A549 (cell line): ENCODE measurements around the gene AGXT. TPM values are rescaled to one million over a fixed set of nuclear protein-coding genes. Genes with fewer than 3 reads are reported as not detected.

Experiments
- ATAC-seq, 2 experiments: fragments of 200-7000 bp in 1 of 2; fragments of >200 bp in 1 of 2; cut with Nextera tagmentation in 1 of 2; cut with Tn5 transposase in 1 of 2; 3 replicates each; pipeline versions ENCODE4 v1.8.0 to v1.9.1; 2018 to 2020; ENCODE audit warnings: mild to moderate bottlenecking in 1 of 2, moderate library complexity in 1 of 2
- CTCF ChIA-PET: fragments of 300-600 bp; sonication (Branson Sonifier 250); formaldehyde crosslinking; extraction: SDS; loops from one replicate; lab custom pipeline; 2021; ENCODE audit warnings: antibody characterized with exemption, inconsistent platforms; lab: Yijun Ruan, JAX
- POLR2A ChIA-PET: fragments of 350-600 bp; formaldehyde crosslinking; extraction: SDS; loops from one replicate; lab custom pipeline; 2021; ENCODE audit warnings: antibody characterized with exemption, inconsistent platforms; lab: Yijun Ruan, JAX
- DNase-seq, 2 experiments: peaks; one replicate each; pipeline versions ENCODE4 v3.0.0 to v3.0.0-alpha.2; 2011 to 2016; ENCODE audit warnings: low read depth in 1 of 2, low spot score in 1 of 2
- FAIRE-seq: peaks from 2 replicates; lab custom pipeline; 2011; peaks lifted over from hg19 to GRCh38; lab: Jason Lieb, UNC
- H3K27ac ChIP-seq, 2 experiments: fragments of >200 bp; sonication (Bioruptor Twin); formaldehyde crosslinking; 3 replicates each; pipeline ENCODE4 v1.5.1; 2016 to 2017
- H3K4me1 ChIP-seq: fragments of >200 bp; sonication (Bioruptor Twin); formaldehyde crosslinking; 3 replicates; pipeline ENCODE4 v1.6.1; 2016
- H3K4me2 ChIP-seq: fragments of >200 bp; sonication (Bioruptor Twin); formaldehyde crosslinking; 3 replicates; pipeline ENCODE4 v1.6.1; 2016
- H3K4me3 ChIP-seq: fragments of >200 bp; sonication (Bioruptor Twin); formaldehyde crosslinking; 3 replicates; pipeline ENCODE4 v1.5.1; 2016
- H3K9me3 ChIP-seq: fragments of >200 bp; sonication (Bioruptor Twin); formaldehyde crosslinking; 3 replicates; pipeline ENCODE4 v1.6.1; 2016
- ATOH8 ChIP-seq: fragments of 250-450 bp; sonication (Bioruptor Pico); IDR thresholded peaks from 2 replicates; pipeline ENCODE4 v1.5.0; 2020; ENCODE audit warnings: low read depth, mild to moderate bottlenecking, moderate library complexity
- BHLHE40 ChIP-seq: IDR thresholded peaks from 2 replicates; pipeline ENCODE4 v1.6.1; 2012; ENCODE audit warnings: low read depth, low read length, inconsistent platforms
- CBX2 ChIP-seq: fragments of 200-600 bp; sonication (generic); IDR thresholded peaks from 2 replicates; pipeline ENCODE4 v1.6.1; 2016; ENCODE audit warnings: low read depth, mild to moderate bottlenecking, borderline replicate concordance
- CBX8 ChIP-seq: fragments of 200-600 bp; sonication (generic); IDR thresholded peaks from 2 replicates; pipeline ENCODE4 v1.6.1; 2016
- CEBPB ChIP-seq, 2 experiments: fragments of >200 bp in 1 of 2; sonication (Bioruptor Twin) in 1 of 2; formaldehyde crosslinking in 1 of 2; IDR thresholded peaks; 2 replicates each; pipeline ENCODE4 v1.6.1; 2012 to 2016
- CHD2 ChIP-seq: fragments of 150-350 bp; IDR thresholded peaks from 2 replicates; pipeline ENCODE4 v1.6.1; 2014; ENCODE audit warnings: low read length; ENCODE audit not compliant: partially characterized antibody
- E2F6 ChIP-seq: IDR thresholded peaks from 2 replicates; pipeline ENCODE4 v1.6.1; 2012; ENCODE audit warnings: low read depth, borderline replicate concordance
- EHMT2 ChIP-seq: fragments of 200-600 bp; sonication (generic); IDR thresholded peaks from 2 replicates; pipeline ENCODE4 v1.6.1; 2016; ENCODE audit warnings: antibody characterized with exemption, low read depth, mild to moderate bottlenecking, moderate library complexity
- ELK1 ChIP-seq: fragments of 150-350 bp; IDR thresholded peaks from 2 replicates; pipeline ENCODE4 v1.6.1; 2014; ENCODE audit warnings: low read depth, mild to moderate bottlenecking, low read length
- EP300 ChIP-seq, 2 experiments: fragments of >200 bp; sonication (Bioruptor Twin); formaldehyde crosslinking; IDR thresholded peaks; 2 replicates in 1 of 2; 3 replicates in 1 of 2; pipeline ENCODE4 v1.6.1; 2016 to 2017
- ESRRA ChIP-seq: fragments of 150-350 bp; IDR thresholded peaks from 2 replicates; pipeline ENCODE4 v1.6.1; 2014; ENCODE audit warnings: mild to moderate bottlenecking, low read length, borderline replicate concordance
- FOSB ChIP-seq: fragments of 250-450 bp; sonication (Bioruptor Pico); IDR thresholded peaks from 2 replicates; pipeline ENCODE4 v1.5.0; 2020; ENCODE audit warnings: mild to moderate bottlenecking, moderate library complexity
- HDAC2 ChIP-seq: fragments of 200-600 bp; sonication (generic); IDR thresholded peaks from 2 replicates; pipeline ENCODE4 v1.6.1; 2016
- HOXB5 ChIP-seq: fragments of 250-450 bp; sonication (Bioruptor Pico); IDR thresholded peaks from 2 replicates; pipeline ENCODE4 v1.5.0; 2020; ENCODE audit warnings: mild to moderate bottlenecking, moderate library complexity
- MAFK ChIP-seq: fragments of 450-650 bp; IDR thresholded peaks from 2 replicates; pipeline ENCODE4 v1.6.1; 2014; ENCODE audit not compliant: partially characterized antibody
- MAX ChIP-seq: IDR thresholded peaks from 2 replicates; pipeline ENCODE4 v1.6.1; 2012
- NFE2L2 ChIP-seq: fragments of 150-350 bp; conservative IDR thresholded peaks from 2 replicates; pipeline ENCODE4 v1.6.1; 2014; ENCODE audit warnings: low read length
- NR3C1 ChIP-seq: fragments of >200 bp; sonication (Bioruptor Twin); formaldehyde crosslinking; IDR thresholded peaks from 3 replicates; pipeline ENCODE4 v1.6.1; 2017
- POLR2A ChIP-seq: IDR thresholded peaks from 2 replicates; pipeline ENCODE4 v1.6.1; 2012; ENCODE audit warnings: mild to moderate bottlenecking, low read length
- RARB ChIP-seq: fragments of 250-450 bp; sonication (Bioruptor Pico); IDR thresholded peaks from 2 replicates; pipeline ENCODE4 v1.8.0; 2021; ENCODE audit warnings: mild to moderate bottlenecking, moderate library complexity
- RFX5 ChIP-seq: fragments of 450-650 bp; IDR thresholded peaks from 2 replicates; pipeline ENCODE4 v1.7.1; 2014; ENCODE audit warnings: antibody characterized with exemption, mild to moderate bottlenecking, moderate library complexity
- RNF2 ChIP-seq: fragments of 200-600 bp; sonication (generic); IDR thresholded peaks from 2 replicates; pipeline ENCODE4 v1.6.1; 2016; ENCODE audit warnings: low read depth, mild to moderate bottlenecking, antibody characterized with exemption, moderate library complexity, borderline replicate concordance
- SMC3 ChIP-seq: fragments of >200 bp; sonication (Bioruptor Twin); formaldehyde crosslinking; IDR thresholded peaks from 3 replicates; pipeline ENCODE4 v1.6.1; 2018; ENCODE audit warnings: inconsistent platforms
- SREBF2 ChIP-seq: fragments of 450-650 bp; IDR thresholded peaks from 2 replicates; pipeline ENCODE4 v1.6.1; 2014; ENCODE audit warnings: mild to moderate bottlenecking, moderate library complexity
- ZC3H11A ChIP-seq: fragments of 450-650 bp; IDR thresholded peaks from 2 replicates; pipeline ENCODE4 v1.6.1; 2014; ENCODE audit warnings: antibody characterized with exemption, mild to moderate bottlenecking
- ZFP36 ChIP-seq: fragments of 450-650 bp; IDR thresholded peaks from 2 replicates; pipeline ENCODE4 v1.6.1; 2014; ENCODE audit warnings: borderline replicate concordance; ENCODE audit not compliant: partially characterized antibody
- ZNF302 ChIP-seq: fragments of 250-450 bp; sonication (Bioruptor Pico); IDR thresholded peaks from 2 replicates; pipeline ENCODE4 v1.9.0; 2021; ENCODE audit warnings: inconsistent platforms, mild to moderate bottlenecking, moderate library complexity
- ZSCAN20 ChIP-seq: fragments of 250-450 bp; sonication (Bioruptor Pico); IDR thresholded peaks from 2 replicates; pipeline ENCODE4 v1.8.0; 2022; ENCODE audit warnings: mild to moderate bottlenecking, moderate library complexity
- WGBS: methylation state at CpG from one replicate; pipeline ENCODE4 v1.1.6; 2017; ENCODE audit errors: missing lambda C conversion rate; 5-methylcytosine and 5-hydroxymethylcytosine counted together
- polyA plus RNA-seq, 4 experiments: library from polyadenylated mRNA; depleted of rRNA in 3 of 4; stranded (reverse); fragments of >200 nt; fragmentation: RNase III in 1 of 4; extraction: RNeasy Plus Mini Kit Qiagen cat#74134 plus additional on column Dnase treatment in 1 of 4; gene quantifications; 2 replicates in 3 of 4; 3 replicates in 1 of 4; pipeline ENCODE4 v1.2.3, GENCODE V29; 2011 to 2017
- TF ChIP-seq, protein P1 (sequence below): fragments of 450-650 bp; IDR thresholded peaks from 2 replicates; pipeline ENCODE4 v1.6.1; 2014; ENCODE audit warnings: antibody characterized with exemption
- TF ChIP-seq, protein P2 (sequence below): fragments of >200 bp; sonication (Bioruptor Twin); formaldehyde crosslinking; IDR thresholded peaks from 3 replicates; pipeline ENCODE4 v1.6.1; 2016

AGXT gene
- polyA plus RNA-seq, 2 of the 4 experiments (the other 2 are of a cell fraction), result not detected

GRCh38 chr2:240884745-240885144, 16.1 kb downstream of the AGXT start:
- FAIRE-seq (no peak), ATAC-seq (no peak), DNase-seq (no peak)
- Histone ChIP-seq H3K27ac (no peak overlapping the region), H3K4me3 (no peak overlapping the region), H3K9me3 (no peaks in the 10 kb centered on the region), H3K4me1 (no peaks in the 10 kb centered on the region), H3K4me2 (no peak overlapping the region)
- ChIA-PET POLR2A (no interaction called here), CTCF (no interaction called here)
- 29% methylated on average over 3 of the region's 3 CpGs for WGBS
- TF ChIP-seq ZNF302 (CRISPR knock-in tag) (no peak), SMC3 (no peak), CBX2 (no peak), EP300 (IDR thresholded peaks at IDR 0.05) (no peak), RFX5 (no peak), CHD2 (no peak), RNF2 (no peak), MAX (no peak), ZFP36 (no peak), SREBF2 (no peak), HOXB5 (no peak), HDAC2 (no peak), FOSB (CRISPR knock-in tag) (no peak)
- TF ChIP-seq, protein P1, sequence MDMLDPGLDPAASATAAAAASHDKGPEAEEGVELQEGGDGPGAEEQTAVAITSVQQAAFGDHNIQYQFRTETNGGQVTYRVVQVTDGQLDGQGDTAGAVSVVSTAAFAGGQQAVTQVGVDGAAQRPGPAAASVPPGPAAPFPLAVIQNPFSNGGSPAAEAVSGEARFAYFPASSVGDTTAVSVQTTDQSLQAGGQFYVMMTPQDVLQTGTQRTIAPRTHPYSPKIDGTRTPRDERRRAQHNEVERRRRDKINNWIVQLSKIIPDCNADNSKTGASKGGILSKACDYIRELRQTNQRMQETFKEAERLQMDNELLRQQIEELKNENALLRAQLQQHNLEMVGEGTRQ, result no peak

DNA sequence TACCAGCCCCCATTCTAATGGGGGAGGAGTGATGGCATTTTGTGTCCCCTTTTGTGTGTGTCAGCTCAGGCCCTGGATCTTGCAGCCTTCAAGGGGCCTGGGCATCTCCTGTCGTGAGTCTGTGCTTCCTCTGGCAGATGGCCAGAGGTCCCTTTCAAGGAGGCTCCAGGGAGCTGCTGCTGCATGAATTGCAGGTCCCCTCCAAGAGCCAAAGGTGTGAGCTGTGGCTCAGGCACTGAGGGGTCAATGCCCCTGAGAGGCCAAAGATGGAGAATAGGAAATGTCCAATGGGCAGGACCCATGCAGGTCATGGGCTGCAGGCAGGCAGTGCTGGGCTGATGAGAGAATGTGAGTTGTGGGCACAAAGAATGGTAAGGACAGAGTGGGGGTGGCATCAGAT, 16.9 kb downstream of the AGXT start:
- Histone ChIP-seq H3K4me2 (no peak overlapping the region), H3K27ac (no peak overlapping the region), H3K9me3 (no peaks in the 10 kb centered on the region), H3K4me1 (no peaks in the 10 kb centered on the region), H3K4me3 (no peak overlapping the region)
- WGBS, result 50% methylated on average over 1 of the region's 1 CpG
- ATAC-seq (no peak), DNase-seq (no peak), FAIRE-seq (no peak)
- ChIA-PET CTCF (no interaction called here), POLR2A (no interaction called here)
- TF ChIP-seq ZSCAN20 (no peak), CEBPB (IDR thresholded peaks at IDR 0.05) (no peak), RARB (CRISPR knock-in tag) (no peak), BHLHE40 (no peak), ESRRA (no peak), MAFK (no peak), E2F6 (no peak), ATOH8 (CRISPR knock-in tag) (no peak), EHMT2 (no peak), NR3C1 (no peak), HDAC2 (no peak), CBX8 (no peak), NFE2L2 (no peak), POLR2A (no peak), RFX5 (no peak), ZC3H11A (no peak), ELK1 (no peak)
- TF ChIP-seq, protein P2, sequence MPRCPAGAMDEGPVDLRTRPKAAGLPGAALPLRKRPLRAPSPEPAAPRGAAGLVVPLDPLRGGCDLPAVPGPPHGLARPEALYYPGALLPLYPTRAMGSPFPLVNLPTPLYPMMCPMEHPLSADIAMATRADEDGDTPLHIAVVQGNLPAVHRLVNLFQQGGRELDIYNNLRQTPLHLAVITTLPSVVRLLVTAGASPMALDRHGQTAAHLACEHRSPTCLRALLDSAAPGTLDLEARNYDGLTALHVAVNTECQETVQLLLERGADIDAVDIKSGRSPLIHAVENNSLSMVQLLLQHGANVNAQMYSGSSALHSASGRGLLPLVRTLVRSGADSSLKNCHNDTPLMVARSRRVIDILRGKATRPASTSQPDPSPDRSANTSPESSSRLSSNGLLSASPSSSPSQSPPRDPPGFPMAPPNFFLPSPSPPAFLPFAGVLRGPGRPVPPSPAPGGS, result no peak
